SKM-1 (cell line): Measurements from ENCODE around the gene COL4A1.

Experiments used
- DNase-seq: peaks from one replicate; lab custom pipeline; 2025; ENCODE audit not compliant: unreplicated experiment; lab: John Stamatoyannopoulos, UW

The COL4A1 gene

GRCh38 chr13:110306960-110307766 lies at the start of gene COL4A1, which contains the start of gene COL4A2:
Gene COL4A1, minus strand, starts transcription at chr13:110307157. Its CDS starts 130 bp downstream, at chr13:110307027.
Gene COL4A2, plus strand, starts transcription at chr13:110307284. Its CDS starts 620 bp downstream, at chr13:110307904.
- no peak for DNase-seq

GRCh38 chr13:110356362-110356761 lies 49.4 kb upstream of the COL4A1 start:
- DNase-seq, result no peak

GRCh38 chr13:110354715-110355473 lies 47.9 kb upstream of the COL4A1 start:
- no peak for DNase-seq

- DNase-seq, result no peak
These were observed 47.2 kb upstream of the COL4A1 start for GRCh38 chr13:110354123-110354627.

GRCh38 chr13:110353339-110353977 lies 46.5 kb upstream of the COL4A1 start:
- DNase-seq, result no peak

- no peak for DNase-seq
These were observed 45.8 kb upstream of the COL4A1 start for GRCh38 chr13:110352735-110353134.

- no peak for DNase-seq
These were observed 44.9 kb upstream of the COL4A1 start for GRCh38 chr13:110351636-110352420.

GRCh38 chr13:110350509-110350908 lies 43.6 kb upstream of the COL4A1 start:
- no peak for DNase-seq

GRCh38 chr13:110350049-110350448 lies 43.1 kb upstream of the COL4A1 start:
- no peak for DNase-seq

GRCh38 chr13:110349239-110349638 lies 42.3 kb upstream of the COL4A1 start:
- DNase-seq, result no peak

- DNase-seq, result no peak
These were observed 41.5 kb upstream of the COL4A1 start for GRCh38 chr13:110348309-110349105.

- DNase-seq, result no peak
These were observed 40.8 kb upstream of the COL4A1 start for GRCh38 chr13:110347535-110348308.

GRCh38 chr13:110347088-110347487 lies 40.1 kb upstream of the COL4A1 start:
- DNase-seq, result no peak

GRCh38 chr13:110346661-110347067 lies 39.7 kb upstream of the COL4A1 start:
- no peak for DNase-seq

GRCh38 chr13:110345701-110346100 lies 38.7 kb upstream of the COL4A1 start:
- DNase-seq, result no peak

- DNase-seq, result no peak
These were observed 38.3 kb upstream of the COL4A1 start for GRCh38 chr13:110345266-110345665.

- no peak for DNase-seq
These were observed 37.4 kb upstream of the COL4A1 start for GRCh38 chr13:110344320-110344719.

- DNase-seq, result no peak
These were observed 36.4 kb upstream of the COL4A1 start for GRCh38 chr13:110343241-110343865.

- DNase-seq, result no peak
These were observed 35.5 kb upstream of the COL4A1 start for GRCh38 chr13:110342474-110342873.
